ENCODE measurements around the gene PRR13.
"Not testable (repeated sequence)": the region's sequence is repeated elsewhere in the genome, so short reads cannot be mapped to it uniquely, and the experiment has no call there.

Gene PRR13

GRCh38 chr12:53439582-53439981 lies 2.0 kb upstream of the PRR13 start:
- not testable (repeated sequence) for DNase-seq

GRCh38 chr12:53443955-53444354 lies 2.4 kb downstream of the PRR13 start:
- no peak for DNase-seq

GRCh38 chr12:53444593-53445325 lies 3.2 kb downstream of the PRR13 start:
- not testable (repeated sequence) for DNase-seq

GRCh38 chr12:53450936-53451335 lies 9.4 kb downstream of the PRR13 start:
- DNase-seq, result no peak

DNA sequence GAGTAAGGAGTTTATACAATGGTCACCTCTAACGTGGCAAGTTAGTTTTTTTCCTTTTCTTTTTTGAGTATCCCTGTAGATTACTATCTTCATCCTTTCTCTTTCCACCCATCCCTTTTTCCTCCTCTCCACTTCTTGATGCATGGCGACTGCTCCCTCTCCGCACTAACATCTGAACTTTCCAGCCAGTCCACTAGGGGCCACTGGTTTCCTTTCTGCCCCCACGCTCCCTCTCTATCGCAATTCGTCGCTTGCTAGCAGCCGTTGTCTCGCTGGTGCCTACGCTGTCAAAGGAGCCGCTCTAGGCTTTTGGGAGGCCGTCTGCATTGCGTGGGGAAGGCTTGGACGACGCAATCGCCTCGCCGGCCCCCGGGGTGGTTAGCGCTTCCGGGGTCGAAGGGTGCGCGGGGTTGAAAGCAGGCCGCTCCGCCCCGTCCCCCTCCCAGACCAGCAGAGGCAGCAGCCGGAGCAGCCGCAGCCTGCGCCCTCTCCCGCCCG lies 10.2 kb downstream of the PRR13 start, which contains the start of gene PCBP2:
TSS of gene PCBP2 (plus strand) at position 442 of the 498 bp plus-strand sequence. CDS start 2,699 bp downstream, outside the sequence.
- DNase-seq, result peak; percentile 99

GRCh38 chr12:53452159-53453077 lies 10.9 kb downstream of the PRR13 start:
- DNase-seq, result peak; percentile 93

DNA sequence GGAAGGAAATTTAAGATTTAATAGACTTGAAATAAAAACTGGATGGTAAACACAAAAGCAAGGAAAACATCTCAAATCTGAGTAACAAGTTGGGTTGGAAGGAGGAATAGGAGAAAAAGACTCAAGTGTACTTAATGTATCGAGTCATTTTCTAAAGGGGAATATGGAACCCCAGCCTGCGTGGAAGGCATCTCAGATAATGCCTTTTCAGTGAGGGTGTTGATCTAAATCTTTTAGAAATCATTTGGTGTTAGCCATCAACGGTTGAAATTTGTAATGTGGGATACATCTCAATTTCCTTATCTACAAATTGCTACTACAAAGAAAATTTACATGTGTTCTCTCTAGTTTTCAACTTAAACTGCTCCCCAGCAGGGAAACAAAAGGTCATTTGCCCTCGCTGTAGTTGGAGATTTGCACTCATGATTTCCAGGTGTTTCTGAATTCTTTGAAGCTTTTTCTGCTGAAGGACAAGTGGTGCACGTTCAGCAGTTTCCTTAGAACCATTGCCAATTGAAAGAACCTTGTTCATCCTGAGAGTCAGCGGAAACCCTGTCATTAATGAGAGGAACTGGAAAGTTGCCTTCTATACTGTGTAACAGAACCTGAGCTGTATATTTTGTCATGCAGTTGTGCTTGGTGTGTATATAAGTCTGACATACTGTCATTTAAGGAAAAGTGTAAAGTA lies 12.6 kb downstream of the PRR13 start:
- no peak for DNase-seq

DNA sequence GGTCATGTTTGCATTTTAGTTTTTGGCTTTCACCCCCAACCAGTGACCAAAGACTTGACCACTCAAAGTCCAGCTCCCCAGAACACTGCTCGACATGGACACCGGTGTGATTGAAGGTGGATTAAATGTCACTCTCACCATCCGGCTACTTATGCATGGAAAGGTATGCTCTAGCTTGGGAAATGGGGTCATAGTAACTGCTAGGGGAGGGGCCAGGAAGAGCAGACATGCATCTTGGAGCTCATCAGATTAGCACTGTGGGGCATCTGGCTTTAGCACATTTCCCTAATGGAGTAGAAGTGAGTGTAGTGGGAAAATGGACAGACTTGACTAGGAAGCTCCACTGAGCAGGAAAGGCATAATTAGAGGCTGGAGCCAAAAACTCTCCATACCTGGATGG lies 13.2 kb downstream of the PRR13 start:
- DNase-seq, result no peak

GRCh38 chr12:53456654-53457366 lies 15.3 kb downstream of the PRR13 start:
- DNase-seq, result no peak

GRCh38 chr12:53459097-53459496 lies 17.6 kb downstream of the PRR13 start:
- no peak for DNase-seq

DNA sequence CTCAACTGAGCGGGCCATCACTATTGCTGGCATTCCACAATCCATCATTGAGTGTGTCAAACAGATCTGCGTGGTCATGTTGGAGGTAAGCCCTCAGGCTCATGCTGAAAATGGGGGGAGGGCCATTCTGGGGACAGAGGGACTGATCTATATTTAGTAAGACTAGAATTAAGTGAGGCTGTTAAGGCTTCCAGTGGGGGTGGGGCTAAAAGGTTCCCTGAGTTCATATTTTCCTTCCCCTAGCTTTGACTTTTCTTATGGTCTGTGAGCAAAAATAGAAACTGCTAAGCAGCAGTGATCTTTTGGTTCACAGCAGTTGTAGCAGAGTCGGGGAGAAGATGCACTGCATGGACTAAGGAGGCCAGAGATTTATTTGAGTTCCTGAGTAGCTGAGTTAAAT lies 19.5 kb downstream of the PRR13 start:
- DNase-seq, result no peak

GRCh38 chr12:53461591-53461990 lies 20.1 kb downstream of the PRR13 start:
- no peak for DNase-seq

DNA sequence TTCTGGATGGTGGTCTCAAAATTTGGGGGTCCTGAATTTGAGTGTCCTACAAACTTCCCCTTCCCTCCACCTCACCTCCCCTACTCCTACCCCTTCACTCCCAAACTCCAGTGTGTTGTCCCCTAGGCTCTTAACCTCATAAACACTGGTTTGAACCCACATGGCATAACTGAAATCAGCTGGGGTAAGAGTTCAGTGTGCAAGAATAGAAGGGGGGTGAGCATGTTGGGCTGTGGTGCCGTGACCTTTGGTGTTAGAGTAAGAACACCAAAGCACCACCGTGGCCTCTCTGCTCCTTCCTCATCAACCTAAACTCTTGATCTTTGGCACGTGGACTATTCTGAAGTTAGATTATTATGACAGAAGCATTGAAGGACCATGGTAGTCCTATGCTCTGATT lies 21.4 kb downstream of the PRR13 start:
- no peak for DNase-seq

GRCh38 chr12:53463802-53464560 lies 22.4 kb downstream of the PRR13 start:
- DNase-seq, result no peak

DNA sequence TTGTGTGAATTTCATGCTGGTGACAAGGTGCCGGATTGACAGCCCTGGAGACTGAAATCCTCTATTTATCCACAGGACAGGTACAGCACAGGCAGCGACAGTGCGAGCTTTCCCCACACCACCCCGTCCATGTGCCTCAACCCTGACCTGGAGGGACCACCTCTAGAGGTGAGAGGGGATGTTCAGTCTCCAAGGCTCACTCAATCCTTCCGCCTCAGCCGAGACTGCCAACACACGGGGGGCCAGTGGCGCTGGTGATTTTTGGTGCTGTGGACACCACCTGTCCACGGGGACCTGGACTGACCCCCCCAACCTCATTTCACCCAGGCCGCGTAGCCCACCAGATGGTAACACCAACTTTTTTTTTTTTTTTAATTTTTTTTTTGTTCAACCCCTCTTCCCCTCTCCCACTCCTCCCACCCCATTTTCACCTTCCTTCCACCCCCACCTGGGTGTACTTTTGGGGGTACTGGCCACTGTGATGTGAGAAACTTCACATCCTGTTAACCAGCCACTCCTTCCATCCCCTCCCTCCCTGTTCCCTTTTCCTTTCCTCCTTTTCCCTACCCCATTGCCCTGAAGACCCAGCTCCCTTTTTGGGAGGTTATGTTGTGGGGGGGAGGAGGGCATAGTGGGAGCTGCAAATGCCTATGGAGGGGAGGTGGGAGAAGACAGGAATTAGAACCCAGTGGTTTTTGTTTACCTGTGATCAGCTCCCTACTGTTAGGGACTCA lies 23.3 kb downstream of the PRR13 start:
- no peak for DNase-seq

DNA sequence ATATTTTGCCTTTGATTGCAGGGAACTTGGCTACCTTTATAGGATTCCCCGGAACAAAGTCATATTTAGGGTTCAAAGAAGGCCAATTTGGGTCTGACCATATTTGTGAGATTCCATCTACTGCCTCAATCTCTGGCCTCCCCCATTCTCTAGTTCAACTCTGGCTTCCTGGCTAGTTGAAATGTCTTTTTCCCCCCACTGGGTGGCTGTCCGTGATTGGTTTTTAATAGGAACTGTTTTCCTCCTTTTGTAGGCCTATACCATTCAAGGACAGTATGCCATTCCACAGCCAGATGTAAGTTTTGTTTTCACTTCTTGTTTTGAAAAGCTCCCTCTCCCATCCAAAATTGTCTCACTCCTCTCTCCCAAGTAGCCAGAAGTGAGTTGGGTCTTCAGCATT lies 24.1 kb downstream of the PRR13 start:
- DNase-seq, result no peak

DNA sequence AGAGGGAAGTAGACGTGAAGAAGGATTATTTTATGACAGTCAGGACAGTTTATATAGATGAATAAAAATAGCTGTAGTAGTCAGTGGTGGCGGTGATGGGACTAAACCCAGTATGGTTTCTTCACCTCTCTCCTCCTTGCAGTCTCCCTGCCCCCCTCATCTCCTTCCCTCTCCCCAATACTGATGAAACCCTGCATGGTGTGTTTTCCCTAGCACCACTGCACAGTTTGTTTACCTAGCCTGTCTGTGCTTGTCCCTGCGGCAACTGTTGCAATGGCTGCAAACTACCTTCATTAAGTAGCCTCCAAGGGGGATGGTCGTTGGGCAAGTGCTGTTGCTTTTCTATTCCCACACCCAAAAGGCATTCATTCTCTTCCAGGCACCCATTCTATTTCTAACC lies 25.1 kb downstream of the PRR13 start:
- DNase-seq, result no peak

- no peak for DNase-seq
Observed at GRCh38 chr12:53467082-53467481, 25.5 kb downstream of the PRR13 start.

GRCh38 chr12:53467880-53468279 lies 26.3 kb downstream of the PRR13 start:
- DNase-seq, result no peak

GRCh38 chr12:53468282-53468681 lies 26.7 kb downstream of the PRR13 start:
- DNase-seq, result no peak

DNA sequence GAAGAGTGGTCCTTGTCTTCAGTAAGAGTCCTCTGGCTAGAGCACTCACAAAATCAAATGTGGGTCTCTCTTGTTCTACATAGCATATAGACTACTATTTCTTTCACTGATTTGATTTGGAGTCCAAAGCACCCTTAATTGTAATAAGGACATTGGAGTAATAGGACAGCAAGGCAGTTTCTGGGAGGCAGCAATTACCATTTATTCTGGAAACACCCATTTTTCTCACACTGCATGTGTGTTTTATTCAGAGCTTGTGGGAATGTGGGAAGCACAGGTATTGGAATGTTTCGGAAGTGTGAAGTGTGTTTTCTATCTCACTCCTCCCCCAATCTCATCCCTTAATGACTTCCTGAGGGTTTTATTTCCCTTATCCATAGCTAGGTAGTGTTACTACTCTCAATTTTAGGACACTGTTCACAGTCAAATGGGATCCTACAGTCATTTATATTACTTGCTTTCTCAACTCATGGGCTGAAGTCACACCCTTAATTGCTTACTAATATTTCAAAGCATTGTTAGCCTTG lies 30.6 kb downstream of the PRR13 start:
- DNase-seq, result no peak

Data from femur (tissue), 1 donor.